Osteocyte (in vitro differentiated cells): ENCODE results near the gene UBR2. TPM values are rescaled to one million over a fixed set of nuclear protein-coding genes. Genes with fewer than 3 reads are reported as not detected.

Source experiments
- DNase-seq: peaks from one replicate; pipeline ENCODE4 v3.0.0; 2021; ENCODE audit warnings: mixed read lengths; ENCODE audit not compliant: unreplicated experiment; ENCODE audit errors: extremely low spot score
- H3K27ac Mint-ChIP-seq: one replicate; pipeline ENCODE4 v1.8.0; 2021; ENCODE audit warnings: mild to moderate bottlenecking, mixed read lengths; ENCODE audit not compliant: unreplicated experiment
- H3K27me3 Mint-ChIP-seq: one replicate; pipeline ENCODE4 v1.8.0; 2021; ENCODE audit warnings: mixed read lengths; ENCODE audit not compliant: unreplicated experiment
- H3K36me3 Mint-ChIP-seq: one replicate; pipeline ENCODE4 v1.8.0; 2021; ENCODE audit warnings: mixed read lengths; ENCODE audit not compliant: unreplicated experiment
- H3K4me1 Mint-ChIP-seq: one replicate; pipeline ENCODE4 v1.8.0; 2021; ENCODE audit warnings: mixed read lengths; ENCODE audit not compliant: unreplicated experiment
- H3K4me3 Mint-ChIP-seq: one replicate; pipeline ENCODE4 v1.8.0; 2021; ENCODE audit warnings: mild to moderate bottlenecking, moderate library complexity, mixed read lengths; ENCODE audit not compliant: unreplicated experiment
- H3K9me3 Mint-ChIP-seq: one replicate; pipeline ENCODE4 v1.8.0; 2021; ENCODE audit warnings: mixed read lengths; ENCODE audit not compliant: unreplicated experiment
- CTCF ChIP-seq: fragments of 200-600 bp; sonication (generic); IDR thresholded peaks from 2 replicates; pipeline ENCODE4 v1.5.0; 2021; ENCODE audit warnings: antibody characterized with exemption, mild to moderate bottlenecking, moderate library complexity
- long read RNA-seq: library from polyadenylated mRNA; unstranded; transcript quantifications from one replicate; pipeline ENCODE4 v2.0.0, GENCODE V29; 2021
- total RNA-seq: library from RNA; stranded (reverse); gene quantifications from 2 replicates; pipeline ENCODE4 v1.2.1, GENCODE V29; 2021

Gene UBR2
- 29.3 and 32.8 TPM in 2 replicates for total RNA-seq
- long read RNA-seq, partial matches to known transcripts = 65 of 79 reads
- long read RNA-seq, other reads (novel, unspliced or antisense) = 14 of 79 reads

- peak within 1 kb of the TSS; percentile 98 for H3K4me3 Mint-ChIP-seq
- H3K36me3 Mint-ChIP-seq = peaks cover 11% of the 10 kb centered on the region
- H3K27me3 Mint-ChIP-seq = peaks cover 6% of the 10 kb centered on the region
- peaks cover 26% of the 10 kb centered on the region for H3K4me1 Mint-ChIP-seq
- no peaks in the 10 kb centered on the region for H3K9me3 Mint-ChIP-seq
- TF ChIP-seq CTCF = peak; percentile 59
- DNase-seq = peak; percentile 97
- peak within 1 kb of the TSS; percentile 97 for H3K27ac Mint-ChIP-seq
These were observed at the start of gene UBR2 for GRCh38 chr6:42563697-42564505. UBR2 (plus strand) TSS chr6:42564029; CDS start chr6:42564320, 291 bp downstream.

GRCh38 chr6:42514745-42515144 lies 49.1 kb upstream of the UBR2 start:
- Mint-ChIP-seq H3K27me3 (no peaks in the 10 kb centered on the region), H3K36me3 (no peaks in the 10 kb centered on the region), H3K9me3 (peaks cover under 1% of the 10 kb centered on the region), H3K27ac (no peak overlapping the region), H3K4me1 (no peaks in the 10 kb centered on the region), H3K4me3 (no peak overlapping the region)
- no peak for TF ChIP-seq CTCF
- no peak for DNase-seq

DNA sequence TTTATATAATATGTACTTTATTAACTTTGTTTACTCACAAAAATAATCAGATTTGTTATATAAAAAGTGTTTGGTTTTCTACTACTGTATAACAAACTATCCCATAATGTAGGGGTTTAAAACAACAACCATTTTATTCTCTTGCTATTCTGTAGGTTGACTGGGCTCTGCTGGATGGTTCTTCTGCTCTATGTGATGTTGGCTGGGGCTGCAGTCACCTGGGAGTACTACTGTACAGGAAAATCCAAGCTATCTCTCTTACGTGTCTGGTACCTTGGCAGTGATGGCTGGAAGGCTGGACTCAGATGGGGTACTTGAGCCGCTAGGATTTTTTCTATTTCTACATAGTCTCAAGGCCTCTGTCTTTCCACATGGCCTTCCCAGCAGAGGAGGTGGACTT lies 44.0 kb upstream of the UBR2 start:
- H3K4me3 Mint-ChIP-seq = no peak overlapping the region
- TF ChIP-seq CTCF = no peak
- H3K36me3 Mint-ChIP-seq = no peaks in the 10 kb centered on the region
- H3K27me3 Mint-ChIP-seq = no peaks in the 10 kb centered on the region
- H3K9me3 Mint-ChIP-seq = peaks cover 5% of the 10 kb centered on the region
- DNase-seq = no peak
- H3K27ac Mint-ChIP-seq = no peak overlapping the region
- H3K4me1 Mint-ChIP-seq = peaks cover 13% of the 10 kb centered on the region

DNA sequence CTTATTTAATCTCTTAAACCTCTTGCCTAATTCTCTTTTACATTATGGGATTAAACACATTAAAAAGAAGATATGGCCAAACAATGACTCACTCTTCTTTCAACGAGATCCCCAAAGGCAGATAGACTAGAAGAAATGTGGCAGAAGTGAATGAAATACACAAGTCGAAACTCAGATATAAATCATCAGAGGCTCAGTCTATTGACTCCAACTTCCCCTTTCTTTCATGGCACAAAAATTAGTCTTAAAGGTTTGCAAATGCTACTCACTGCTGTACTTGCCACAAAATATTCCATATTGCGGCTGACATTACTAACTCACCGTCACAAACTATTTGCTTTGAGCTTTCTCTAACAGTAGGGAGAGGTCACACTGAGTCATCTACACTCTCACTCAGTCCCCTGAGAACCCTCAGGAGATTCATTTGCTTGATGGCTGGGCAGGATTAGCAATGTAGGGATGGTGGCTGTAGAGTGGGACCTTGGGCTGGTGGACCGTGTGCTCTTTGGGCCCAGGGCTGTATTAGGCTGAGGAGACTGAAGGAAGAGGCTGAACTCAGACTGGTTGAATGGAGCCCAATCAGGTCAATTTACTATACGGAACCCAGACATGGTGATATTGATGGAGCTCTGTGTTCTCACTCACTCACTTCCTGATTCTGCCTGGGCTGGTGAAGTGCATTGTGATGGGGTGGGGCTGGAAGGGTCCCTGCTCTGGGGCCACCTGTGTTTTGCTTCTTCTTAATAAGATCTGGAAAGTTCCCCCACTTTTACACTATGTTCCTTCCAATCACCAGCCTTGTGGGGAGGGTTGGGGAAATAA lies 42.8 kb upstream of the UBR2 start:
- TF ChIP-seq CTCF = no peak
- Mint-ChIP-seq H3K27me3 (no peaks in the 10 kb centered on the region), H3K27ac (no peak overlapping the region), H3K9me3 (peaks cover 5% of the 10 kb centered on the region), H3K4me1 (peaks cover 13% of the 10 kb centered on the region), H3K36me3 (no peaks in the 10 kb centered on the region), H3K4me3 (no peak overlapping the region)
- no peak for DNase-seq

GRCh38 chr6:42522036-42522435 lies 41.8 kb upstream of the UBR2 start:
- TF ChIP-seq CTCF = no peak
- DNase-seq = no peak

More at GRCh38 chr6:42522036-42522435, 41.8 kb upstream of the UBR2 start:
- Mint-ChIP-seq H3K27me3 (no peaks in the 10 kb centered on the region), H3K4me1 (peaks cover 13% of the 10 kb centered on the region), H3K27ac (no peak overlapping the region), H3K4me3 (no peak overlapping the region), H3K9me3 (peaks cover 5% of the 10 kb centered on the region), H3K36me3 (no peaks in the 10 kb centered on the region)
